B cell (primary cell): ENCODE results near the gene PRDM11. TPM values are rescaled to one million over a fixed set of nuclear protein-coding genes. Genes with fewer than 3 reads are reported as not detected.

Source experiments
- ATAC-seq: fragments of 200-7000 bp; cut with Tn5 transposase; one replicate; pipeline ENCODE4 v1.10.0; 2021; ENCODE audit warnings: low read depth, mild to moderate bottlenecking, moderate number of reproducible peaks, moderate library complexity
- CTCF ChIA-PET: fragments of 350-600 bp; sonication (Branson Sonifier 250); formaldehyde crosslinking; loops from one replicate; lab custom pipeline; 2021; ENCODE audit warnings: antibody characterized with exemption, inconsistent platforms; lab: Charles Lee
- POLR2A ChIA-PET: fragments of 350-600 bp; sonication (Branson Sonifier 250); formaldehyde crosslinking; loops from one replicate; lab custom pipeline; 2021; ENCODE audit warnings: antibody characterized with exemption; lab: Charles Lee
- DNase-seq: peaks from one replicate; pipeline ENCODE4 v3.0.0; 2013
- H2AFZ ChIP-seq: 2 replicates; pipeline ENCODE4 v1.6.1; 2012; ENCODE audit warnings: mild to moderate bottlenecking, low read depth, low read length; ENCODE audit not compliant: insufficient read depth, poor library complexity, severe bottlenecking
- H3K27ac ChIP-seq, 2 donors: 1 replicate in 1 of 2; 2 replicates in 1 of 2; pipeline ENCODE4 v1.5.1; 2012 to 2013; ENCODE audit warnings: low read length in 2 of 2, mild to moderate bottlenecking in 2 of 2, moderate library complexity in 1 of 2
- H3K27me3 ChIP-seq, 4 experiments: fragments of 200-600 bp in 1 of 4; sonication (generic) in 1 of 4; replicated peaks in 1 of 4; 1 replicate in 2 of 4; 2 replicates in 2 of 4; pipeline versions ENCODE4 v1.6.1 to v1.7.0; 2013 to 2016; ENCODE audit warnings: low read length in 3 of 4, mild to moderate bottlenecking in 2 of 4, mixed read lengths in 1 of 4, moderate library complexity in 1 of 4; ENCODE audit not compliant: insufficient read depth in 4 of 4, control insufficient read depth in 3 of 4; ENCODE audit errors: control extremely low read depth in 1 of 4
- H3K36me3 ChIP-seq, 2 experiments: replicated peaks in 1 of 2; 1 replicate in 1 of 2; 2 replicates in 1 of 2; pipeline versions ENCODE4 v1.6.1 to v1.7.1; 2013; ENCODE audit warnings: low read length in 1 of 2; ENCODE audit not compliant: insufficient read depth in 2 of 2, control insufficient read depth in 1 of 2; ENCODE audit errors: control extremely low read depth in 1 of 2, extremely low read depth in 1 of 2
- H3K4me1 ChIP-seq, 2 donors: fragments of 200-600 bp in 1 of 2; sonication (generic) in 1 of 2; 1 replicate in 1 of 2; 2 replicates in 1 of 2; pipeline versions ENCODE4 v1.5.1 to v1.6.1; 2013 to 2017; ENCODE audit warnings: low read length in 2 of 2; ENCODE audit not compliant: control insufficient read depth in 2 of 2, insufficient read depth in 2 of 2
- H3K4me2 ChIP-seq: replicated peaks from 2 replicates; pipeline ENCODE3; 2012; ENCODE audit warnings: mild to moderate bottlenecking, low read depth, low read length; ENCODE audit not compliant: poor library complexity, severe bottlenecking
- H3K4me3 ChIP-seq, 5 experiments: fragments of 200-600 bp in 1 of 5; sonication (generic) in 1 of 5; 1 replicate in 3 of 5; 2 replicates in 2 of 5; pipeline versions ENCODE4 v1.5.1 to v1.7.0; 2011 to 2016; ENCODE audit warnings: low read length in 4 of 5, mild to moderate bottlenecking in 4 of 5, low read depth in 2 of 5, control low read depth in 1 of 5, moderate library complexity in 1 of 5; ENCODE audit not compliant: insufficient read depth in 1 of 5; ENCODE audit errors: control extremely low read depth in 1 of 5, extremely low read depth in 1 of 5
- H3K79me2 ChIP-seq: fragments of 200-600 bp; sonication (generic); one replicate; pipeline ENCODE4 v1.6.0; 2016; ENCODE audit warnings: low read length; ENCODE audit not compliant: control insufficient read depth, insufficient read depth
- H3K9ac ChIP-seq: fragments of 200-600 bp; sonication (generic); 2 replicates; pipeline ENCODE4 v1.6.1; 2017; ENCODE audit warnings: mild to moderate bottlenecking, low read length, moderate library complexity
- H3K9me3 ChIP-seq, 3 donors: one replicate each; pipeline versions ENCODE4 v1.6.1 to v1.7.1; 2013; ENCODE audit warnings: low read length in 2 of 3; ENCODE audit not compliant: control insufficient read depth in 2 of 3, insufficient read depth in 1 of 3; ENCODE audit errors: control extremely low read depth in 1 of 3
- H4K20me1 ChIP-seq: 2 replicates; pipeline ENCODE4 v1.6.0; 2012; ENCODE audit warnings: mild to moderate bottlenecking, low read length; ENCODE audit not compliant: insufficient read depth, control insufficient read depth, poor library complexity, severe bottlenecking
- H3K27ac Mint-ChIP-seq: one replicate; pipeline ENCODE4 v1.8.0; 2021; ENCODE audit warnings: mixed read lengths
- H3K27me3 Mint-ChIP-seq: one replicate; pipeline ENCODE4 v1.8.0; 2021; ENCODE audit warnings: mixed read lengths
- H3K4me1 Mint-ChIP-seq: one replicate; pipeline ENCODE4 v1.8.0; 2021; ENCODE audit warnings: mixed read lengths
- H3K4me3 Mint-ChIP-seq: one replicate; pipeline ENCODE4 v1.8.0; 2021; ENCODE audit warnings: mixed read lengths
- H3K9me3 Mint-ChIP-seq: one replicate; pipeline ENCODE4 v1.8.0; 2022; ENCODE audit warnings: mixed read lengths; ENCODE audit not compliant: insufficient read depth
- CTCF ChIP-seq: fragments of 200-600 bp; IDR thresholded peaks from one replicate; pipeline ENCODE4 v1.8.0; 2022; ENCODE audit warnings: antibody characterized with exemption, mild to moderate bottlenecking
- EZH2 ChIP-seq: IDR thresholded peaks from 2 replicates; pipeline ENCODE4 v1.6.1; 2012; ENCODE audit warnings: borderline replicate concordance, low read depth, mild to moderate bottlenecking, moderate library complexity, low read length; ENCODE audit not compliant: insufficient read depth, poor library complexity, severe bottlenecking
- WGBS: methylation state at CpG from one replicate; pipeline ENCODE4 v1.1.5; 2013; ENCODE audit warnings: missing lambda C conversion rate; ENCODE audit not compliant: insufficient coverage; 5-methylcytosine and 5-hydroxymethylcytosine counted together
- intact Hi-C: fragments of 100-400 bp; cut with micrococcal nuclease; formaldehyde crosslinking; loops from one replicate; pipeline ENCODE4 v1.10.0; 2022
- polyA plus RNA-seq: library from polyadenylated mRNA; depleted of rRNA; stranded (reverse); fragments of >200 nt; gene quantifications from 2 replicates; pipeline ENCODE4 v1.2.3, GENCODE V29; 2012
- total RNA-seq, 2 donors: library from RNA; stranded (reverse); fragments of 120-200 nt in 1 of 2; gene quantifications; 1 replicate in 1 of 2; 2 replicates in 1 of 2; pipeline versions ENCODE4 v1.2.3 to v1.2.4, GENCODE V29; 2013 to 2022

The PRDM11 gene
- total and polyA plus RNA-seq, 2 donors (not counting 1 experiment from before 2014, with no cell fraction given) = 9.5 to 26.2 TPM

GRCh38 chr11:45100339-45100738 is 46.1 kb upstream of the PRDM11 start:
- Histone ChIP-seq H4K20me1 (no peaks in the 10 kb centered on the region), H3K4me2 (no peak overlapping the region), H3K36me3 (no peaks in the 10 kb centered on the region), H3K4me1 (peaks cover 13 to 14% of the 10 kb centered on the region in 2 donors), H3K9me3 (no peaks in the 10 kb centered on the region), H3K27ac (no peak overlapping the region), H2AFZ (no peak overlapping the region), H3K9ac (no peak overlapping the region), H3K27me3 (peaks cover 0 to 10% (median 2%) of the 10 kb centered on the region in 4 experiments), H3K4me3 (no peak overlapping the region), H3K79me2 (no peaks in the 10 kb centered on the region)
- TF ChIP-seq CTCF = no peak
- no peak for TF ChIP-seq EZH2
- ATAC-seq = no peak
- POLR2A ChIA-PET = interaction anchor here (0.6 to 1.0 kb wide), 2 partner anchors 54 to 164 kb away, joined by 4 to 5 read pairs; no protein-coding TSS in a partner anchor
- CTCF ChIA-PET = interaction anchor here (1.0 to 30.6 kb wide), 9 partner anchors 10 to 167 kb away, joined by 3 to 1701 read pairs (median 14); no protein-coding TSS in a partner anchor
- Mint-ChIP-seq H3K4me3 (no peak overlapping the region), H3K4me1 (peaks cover 14% of the 10 kb centered on the region), H3K27me3 (peaks cover 16% of the 10 kb centered on the region), H3K9me3 (no peaks in the 10 kb centered on the region), H3K27ac (peak overlapping the region; percentile 7)
- intact Hi-C loops = loop anchor here (10.0 kb wide), 1 partner anchor 816 kb away; no protein-coding TSS in a partner anchor
- DNase-seq = no peak
- 78% methylated on average over 2 of the region's 2 CpGs for WGBS

- POLR2A ChIA-PET = interaction anchor here (0.8 to 2.3 kb wide), 7 partner anchors 20 to 493 kb away, joined by 3 to 28 read pairs (median 4); partner anchors contain the start of gene TP53I11
Measured at GRCh38 chr11:45102361-45102809, 44.1 kb upstream of the PRDM11 start.

More at GRCh38 chr11:45102361-45102809, 44.1 kb upstream of the PRDM11 start:
- H3K4me1 Mint-ChIP-seq = peaks cover 17% of the 10 kb centered on the region
- ATAC-seq (peak; percentile 4), DNase-seq (no peak)
- H3K9me3 Mint-ChIP-seq = no peaks in the 10 kb centered on the region
- H3K79me2 ChIP-seq = no peaks in the 10 kb centered on the region
- H3K4me2 ChIP-seq = peak overlapping the region; percentile 65
- H3K27me3 ChIP-seq = peaks cover 0 to 10% (median 4%) of the 10 kb centered on the region in 4 experiments
- H4K20me1 ChIP-seq = no peaks in the 10 kb centered on the region
- no peak overlapping the region for H2AFZ ChIP-seq
- H3K27ac Mint-ChIP-seq = peak overlapping the region; percentile 80
- peaks cover 19% of the 10 kb centered on the region for H3K27me3 Mint-ChIP-seq
- intact Hi-C loops = loop anchor here (10.0 kb wide), 1 partner anchor 818 kb away; no protein-coding TSS in a partner anchor
- no peak for TF ChIP-seq EZH2
- H3K4me1 ChIP-seq = peaks cover 13 to 21% of the 10 kb centered on the region in 2 donors
- no peaks in the 10 kb centered on the region for H3K9me3 ChIP-seq
- no peaks in the 10 kb centered on the region for H3K36me3 ChIP-seq
- no peak overlapping the region for H3K9ac ChIP-seq
- H3K4me3 Mint-ChIP-seq = peak overlapping the region; percentile 83
- CTCF ChIA-PET = interaction anchor here (0.6 to 30.6 kb wide), 37 partner anchors 8 to 742 kb away, joined by 3 to 1701 read pairs (median 6); partner anchors contain the start of gene TP53I11
- H3K4me3 ChIP-seq = no peak overlapping the region
- WGBS = 54% methylated on average over 6 of the region's 8 CpGs
- H3K27ac ChIP-seq = no peak overlapping the region
